ENCODE results near the gene USH1C. TPM values are rescaled to one million over a fixed set of nuclear protein-coding genes. Genes with fewer than 3 reads are reported as not detected.

The USH1C gene
- total RNA-seq, 3 donors from 2014 or later = 81.7 to 229 (median 141) TPM

- DNase-seq = no peak
- Histone ChIP-seq H3K36me3 (ENCODE audit: low read depth) (no peaks in the 10 kb centered on the region), H3K4me3 (no peak overlapping the region), H3K9me3 (no peaks in the 10 kb centered on the region), H3K4me1 (ENCODE audit: low read depth) (no peaks in the 10 kb centered on the region)
- no peak for TF ChIP-seq CTCF (IDR thresholded peaks at IDR 0.05)
- no peak for ATAC-seq
- intact Hi-C loops (cut with DNase I, micrococcal nuclease) = no loop called here
Measured at GRCh38 chr11:17579451-17579850, 35.2 kb upstream of the USH1C start.

- H3K4me1 ChIP-seq (ENCODE audit: low read depth) = no peaks in the 10 kb centered on the region
- no peak for DNase-seq
- TF ChIP-seq CTCF (IDR thresholded peaks at IDR 0.05) = no peak
- no peak for ATAC-seq
- H3K36me3 ChIP-seq (ENCODE audit: low read depth) = no peaks in the 10 kb centered on the region
- intact Hi-C loops (cut with DNase I, micrococcal nuclease) = no loop called here
- no peaks in the 10 kb centered on the region for H3K9me3 ChIP-seq
- H3K4me3 ChIP-seq = no peak overlapping the region
Measured at GRCh38 chr11:17578958-17579357, 34.7 kb upstream of the USH1C start.

GRCh38 chr11:17578296-17578695, 34.1 kb upstream of the USH1C start:
- no peak for TF ChIP-seq CTCF (IDR thresholded peaks at IDR 0.05)
- Histone ChIP-seq H3K4me1 (ENCODE audit: low read depth) (no peaks in the 10 kb centered on the region), H3K4me3 (no peak overlapping the region), H3K9me3 (no peaks in the 10 kb centered on the region), H3K36me3 (ENCODE audit: low read depth) (no peaks in the 10 kb centered on the region)
- intact Hi-C loops (cut with DNase I, micrococcal nuclease) = no loop called here
- no peak for DNase-seq
- no peak for ATAC-seq

GRCh38 chr11:17575431-17576425, 31.5 kb upstream of the USH1C start:
- Histone ChIP-seq H3K4me1 (ENCODE audit: low read depth) (no peaks in the 10 kb centered on the region), H3K36me3 (ENCODE audit: low read depth) (no peaks in the 10 kb centered on the region), H3K4me3 (no peak overlapping the region), H3K9me3 (no peaks in the 10 kb centered on the region)
- DNase-seq (no peak), ATAC-seq (no peak)
- TF ChIP-seq CTCF (IDR thresholded peaks at IDR 0.05) = no peak
- intact Hi-C loops (cut with DNase I, micrococcal nuclease) = no loop called here

GRCh38 chr11:17574141-17575091, 30.2 kb upstream of the USH1C start:
- intact Hi-C loops (cut with DNase I, micrococcal nuclease) = no loop called here
- no peaks in the 10 kb centered on the region for H3K4me1 ChIP-seq (ENCODE audit: low read depth)
- no peaks in the 10 kb centered on the region for H3K9me3 ChIP-seq
- TF ChIP-seq CTCF (IDR thresholded peaks at IDR 0.05) = no peak
- DNase-seq = no peak
- H3K4me3 ChIP-seq = no peak overlapping the region
- no peak for ATAC-seq
- no peaks in the 10 kb centered on the region for H3K36me3 ChIP-seq (ENCODE audit: low read depth)
